GM18861 (cell line): ENCODE data around the gene PBX1.
"Not testable (repeated sequence)": the region's sequence is repeated elsewhere in the genome, so short reads cannot be mapped to it uniquely, and the experiment has no call there.

ENCODE experiments used
- ATAC-seq: cut with Tn5 transposase; IDR thresholded peaks from one replicate; pipeline ENCODE4 v1.9.1; 2021; ENCODE audit not compliant: unreplicated experiment

PBX1 gene

DNA sequence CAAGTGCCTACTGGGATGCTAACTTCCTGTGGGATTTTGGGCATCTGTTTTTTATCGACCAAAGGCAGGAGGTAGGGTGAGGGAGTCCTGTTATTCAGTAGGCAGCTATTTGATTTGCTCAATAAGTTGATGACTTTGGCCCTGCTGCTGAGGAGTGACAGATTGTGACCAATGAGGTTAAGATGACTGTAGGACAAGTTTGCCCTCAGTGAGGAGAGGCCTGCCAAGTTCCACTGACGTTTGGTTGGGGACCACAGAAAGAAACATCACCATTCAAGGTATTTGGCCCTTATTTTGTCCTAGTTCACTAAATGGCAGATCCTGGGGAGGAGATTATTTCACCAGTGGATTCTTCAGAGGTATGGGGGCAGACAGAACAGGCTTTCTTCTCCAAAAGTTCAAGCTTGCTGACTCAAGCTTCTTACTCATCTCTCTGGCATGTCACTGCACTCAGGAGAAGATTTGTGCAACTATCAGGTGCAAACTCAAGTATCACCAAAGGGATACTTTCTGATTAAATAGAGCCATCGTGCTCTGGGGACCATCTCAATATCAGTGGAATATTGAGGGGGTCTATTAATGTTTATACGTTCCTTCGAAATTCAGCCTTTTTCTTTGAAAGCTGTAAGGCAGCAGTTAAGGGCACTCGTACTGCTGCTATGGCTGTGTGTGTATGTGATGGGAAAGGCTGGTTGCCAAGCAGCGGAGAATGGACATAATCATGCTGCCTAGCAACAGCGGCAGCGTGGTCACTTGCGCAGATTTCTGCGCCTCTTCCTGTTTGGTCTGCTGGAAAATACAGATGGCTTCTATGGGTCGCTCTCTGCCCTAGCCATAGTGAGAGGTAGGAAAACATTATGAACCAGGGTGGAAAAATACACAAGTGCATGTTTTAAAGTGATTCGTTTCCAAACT, 78.7 kb downstream of the PBX1 start:
- ATAC-seq, result no peak

DNA sequence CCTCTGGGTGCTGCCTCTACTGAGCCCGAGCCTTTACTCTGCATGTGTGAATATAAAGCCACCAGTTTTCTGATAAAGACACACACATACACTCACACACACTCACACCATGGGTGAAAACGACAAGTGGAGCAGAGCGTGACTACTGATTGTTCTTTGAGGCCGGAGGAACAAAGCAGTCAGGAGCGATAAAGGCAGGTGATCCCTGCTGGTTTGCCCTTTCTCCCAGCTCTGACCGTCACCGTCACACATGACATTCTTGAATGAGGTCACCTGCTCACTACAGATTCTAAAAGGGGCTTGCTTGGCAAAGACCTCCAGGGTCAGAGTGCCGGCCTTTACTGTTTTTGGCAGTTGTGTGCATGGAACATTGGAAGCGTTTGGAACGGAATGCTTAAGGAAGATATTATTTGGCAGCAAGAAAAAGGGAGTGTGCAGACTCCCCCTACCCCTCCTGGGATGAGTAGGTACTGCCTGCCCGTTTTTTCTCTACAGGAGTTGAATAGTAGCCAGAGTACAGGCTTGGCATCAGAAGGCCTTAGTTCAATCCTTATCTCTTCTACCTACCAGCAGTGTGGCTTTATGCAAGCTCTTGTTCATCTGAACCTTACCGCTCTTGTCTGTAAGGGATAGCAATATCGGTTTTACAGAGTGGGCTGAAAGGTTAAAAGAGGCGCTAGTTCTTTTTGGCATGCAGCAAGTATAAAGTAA, 79.7 kb downstream of the PBX1 start:
- no peak for ATAC-seq

DNA sequence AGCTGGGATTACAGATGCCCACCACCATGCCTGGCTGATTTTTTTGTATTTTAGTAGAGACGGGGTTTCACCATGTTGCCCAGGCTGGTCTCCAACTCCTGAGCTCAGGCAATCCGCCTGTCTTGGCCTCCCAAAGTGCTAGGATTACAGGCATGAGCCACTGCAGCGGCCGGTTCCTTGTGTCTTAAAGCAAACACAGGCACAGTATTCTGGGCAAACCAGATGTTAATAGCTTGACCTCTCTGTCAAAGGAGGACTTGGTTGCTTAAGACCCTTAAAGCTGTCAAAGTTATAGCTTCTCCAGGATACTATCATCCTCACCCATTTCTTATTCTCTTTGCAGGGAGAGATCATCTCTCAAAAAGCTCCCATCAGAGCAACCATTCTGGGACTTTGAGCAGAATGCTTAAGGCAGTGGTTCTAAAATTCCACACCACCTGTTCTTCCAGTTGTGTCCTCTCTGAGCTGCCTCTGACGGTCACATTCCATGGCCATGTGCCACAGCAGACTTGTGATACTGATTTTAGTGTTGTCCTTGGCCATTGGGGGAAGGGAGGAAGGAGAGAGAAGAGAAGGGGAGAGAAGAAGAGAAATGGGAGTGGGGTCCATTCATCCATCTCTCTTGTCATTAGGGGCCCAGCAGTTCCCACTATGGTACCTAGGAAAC, 81.8 kb downstream of the PBX1 start:
- no peak for ATAC-seq

- no peak for ATAC-seq
These were observed 82.4 kb downstream of the PBX1 start for GRCh38 chr1:164641353-164641730.

- ATAC-seq, result no peak
These were observed 84.0 kb downstream of the PBX1 start for GRCh38 chr1:164643018-164643417.

DNA sequence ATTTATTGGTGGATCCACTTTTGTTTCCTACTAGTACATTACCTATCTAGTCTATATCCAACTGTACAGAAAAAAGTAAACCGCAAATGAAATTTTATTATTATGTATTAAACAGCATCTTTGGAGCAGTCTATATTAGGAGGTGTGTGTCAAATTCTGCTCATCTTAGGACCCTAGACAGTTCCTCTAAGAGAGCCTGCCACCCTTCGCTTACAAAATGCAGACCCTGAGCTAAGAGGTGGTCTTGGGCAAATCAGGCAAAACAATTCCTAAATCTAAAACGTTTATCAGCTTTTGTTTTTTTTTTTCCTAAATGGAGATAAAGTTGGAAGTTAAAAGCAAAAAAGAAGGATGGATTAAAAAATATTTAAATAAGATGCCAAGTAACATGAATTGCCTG, 85.3 kb downstream of the PBX1 start:
- no peak for ATAC-seq

- ATAC-seq, result no peak
These were observed 86.0 kb downstream of the PBX1 start for GRCh38 chr1:164644774-164645644.

- no peak for ATAC-seq
These were observed 86.9 kb downstream of the PBX1 start for GRCh38 chr1:164645921-164646320.

- no peak for ATAC-seq
These were observed 88.2 kb downstream of the PBX1 start for GRCh38 chr1:164647211-164647610.

GRCh38 chr1:164648636-164649035, 89.7 kb downstream of the PBX1 start:
- ATAC-seq, result no peak

DNA sequence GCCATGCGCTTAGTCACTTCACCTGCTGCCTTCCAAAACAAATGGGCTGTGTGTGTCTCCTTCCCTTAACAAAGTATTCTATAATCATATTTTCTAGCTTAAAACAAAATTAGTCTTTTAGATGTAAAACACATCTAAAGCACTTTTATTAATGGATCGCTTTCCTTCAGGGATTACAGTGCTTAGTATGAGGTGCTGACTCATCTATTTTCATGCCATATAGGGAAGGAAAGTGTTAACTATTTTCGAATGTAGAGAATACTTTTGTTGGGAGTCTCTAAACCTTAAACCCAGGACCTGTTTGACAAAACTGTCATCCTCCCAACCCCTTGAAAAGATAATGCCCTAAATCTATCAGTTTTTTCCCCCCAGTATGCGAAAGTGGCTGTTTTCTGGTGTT, 90.2 kb downstream of the PBX1 start:
- no peak for ATAC-seq

DNA sequence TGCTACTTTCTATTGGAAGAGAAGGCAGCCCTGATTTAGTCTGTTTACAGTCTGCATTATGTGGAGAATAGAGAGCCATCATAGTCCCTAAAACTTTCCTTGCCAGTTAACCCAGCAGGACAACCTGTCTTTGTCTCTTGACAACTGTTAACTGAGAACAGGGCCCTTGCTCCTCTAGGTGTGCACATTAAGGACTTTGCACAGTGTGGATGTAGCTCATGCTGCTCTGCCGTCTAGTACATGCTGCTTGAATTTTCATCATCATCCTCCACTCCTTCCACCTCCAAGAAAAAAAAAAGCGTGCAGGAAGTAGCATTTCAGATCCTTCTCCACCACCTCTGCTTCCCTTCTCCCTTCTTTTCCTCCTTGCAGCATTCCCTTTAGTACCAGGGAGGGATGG, 91.5 kb downstream of the PBX1 start:
- ATAC-seq, result no peak

GRCh38 chr1:164651351-164651951, 92.5 kb downstream of the PBX1 start:
- ATAC-seq, result no peak

DNA sequence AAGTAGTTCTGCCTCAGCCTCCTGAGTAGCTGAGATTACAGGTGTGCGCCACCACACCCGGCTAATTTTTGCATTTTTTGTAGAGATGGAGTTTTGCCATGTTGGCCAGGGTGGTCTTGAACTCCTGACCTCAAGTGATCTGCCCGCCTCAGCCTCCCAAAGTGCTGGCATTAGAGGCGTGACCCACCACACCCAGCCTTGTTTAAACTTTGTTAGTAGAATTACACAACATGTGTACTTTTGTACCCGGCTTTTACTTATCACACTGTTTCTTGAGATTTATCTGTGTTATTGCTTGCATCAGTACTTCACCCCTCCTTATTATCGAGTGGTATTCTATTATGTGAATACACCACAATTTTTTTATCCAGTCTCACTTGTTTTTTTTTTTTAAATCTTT, 94.0 kb downstream of the PBX1 start:
- not testable (repeated sequence) for ATAC-seq

DNA sequence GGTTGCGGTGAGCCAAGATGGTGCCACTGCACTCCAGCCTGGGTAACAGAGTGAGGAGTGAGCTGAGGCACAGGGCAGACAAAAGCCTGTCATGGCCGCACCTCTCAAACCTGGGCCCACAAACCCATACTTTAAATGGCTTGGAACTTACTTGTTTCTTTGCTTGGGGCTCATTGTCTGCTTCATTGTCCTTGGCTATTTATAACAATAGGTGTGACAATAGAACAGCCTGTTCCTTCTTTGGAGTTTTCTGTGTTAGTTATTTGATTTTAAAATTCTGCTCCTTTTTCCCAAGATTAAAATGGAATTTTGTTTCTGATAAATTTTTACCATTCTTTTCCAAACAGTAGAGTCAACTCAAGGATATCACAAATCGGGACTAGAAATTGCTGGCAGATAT, 94.7 kb downstream of the PBX1 start:
- ATAC-seq, result no peak

GRCh38 chr1:164654200-164654599, 95.2 kb downstream of the PBX1 start:
- no peak for ATAC-seq

- ATAC-seq, result no peak
These were observed 99.9 kb downstream of the PBX1 start for GRCh38 chr1:164658864-164659263.

- peak; percentile 10 for ATAC-seq
These were observed 100.8 kb downstream of the PBX1 start for GRCh38 chr1:164659621-164660411.

- peak; percentile 82 for ATAC-seq
These were observed 101.4 kb downstream of the PBX1 start for GRCh38 chr1:164660412-164660772.

DNA sequence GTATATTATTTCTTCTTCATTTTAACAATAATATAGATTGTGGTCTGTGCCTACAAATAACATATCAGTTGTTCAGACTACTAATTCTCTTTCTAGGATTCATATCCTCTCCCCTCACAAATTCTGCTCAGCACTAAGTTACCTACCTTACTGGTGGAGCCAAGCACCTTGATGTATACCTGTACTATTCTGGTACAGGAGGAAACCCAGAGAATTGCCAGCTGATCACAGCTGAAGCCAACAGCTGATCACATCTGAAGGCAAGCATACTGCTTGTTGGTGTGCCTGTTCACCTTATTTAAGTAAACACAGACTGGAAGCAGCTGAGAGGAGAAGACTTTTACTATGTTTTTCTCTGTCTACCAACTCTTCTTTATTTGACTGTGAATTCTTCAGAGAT, 101.8 kb downstream of the PBX1 start:
- ATAC-seq, result no peak
